ENCODE results near the gene SRCAP. TPM values are rescaled to one million over a fixed set of nuclear protein-coding genes. Genes with fewer than 3 reads are reported as not detected.

The SRCAP gene
- total RNA-seq, 1 experiment from 2014 or later = 58.5 TPM

- TF ChIP-seq, protein P1, sequence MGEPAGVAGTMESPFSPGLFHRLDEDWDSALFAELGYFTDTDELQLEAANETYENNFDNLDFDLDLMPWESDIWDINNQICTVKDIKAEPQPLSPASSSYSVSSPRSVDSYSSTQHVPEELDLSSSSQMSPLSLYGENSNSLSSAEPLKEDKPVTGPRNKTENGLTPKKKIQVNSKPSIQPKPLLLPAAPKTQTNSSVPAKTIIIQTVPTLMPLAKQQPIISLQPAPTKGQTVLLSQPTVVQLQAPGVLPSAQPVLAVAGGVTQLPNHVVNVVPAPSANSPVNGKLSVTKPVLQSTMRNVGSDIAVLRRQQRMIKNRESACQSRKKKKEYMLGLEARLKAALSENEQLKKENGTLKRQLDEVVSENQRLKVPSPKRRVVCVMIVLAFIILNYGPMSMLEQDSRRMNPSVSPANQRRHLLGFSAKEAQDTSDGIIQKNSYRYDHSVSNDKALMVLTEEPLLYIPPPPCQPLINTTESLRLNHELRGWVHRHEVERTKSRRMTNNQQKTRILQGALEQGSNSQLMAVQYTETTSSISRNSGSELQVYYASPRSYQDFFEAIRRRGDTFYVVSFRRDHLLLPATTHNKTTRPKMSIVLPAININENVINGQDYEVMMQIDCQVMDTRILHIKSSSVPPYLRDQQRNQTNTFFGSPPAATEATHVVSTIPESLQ (CRISPR knock-in tag; IDR thresholded peaks at IDR 0.05) = no peak
- TF ChIP-seq JAZF1 (CRISPR knock-in tag; IDR thresholded peaks at IDR 0.05) (no peak), ZNF512 (CRISPR knock-in tag; IDR thresholded peaks at IDR 0.05; ENCODE audit: borderline replicate concordance) (no peak), FOXP4 (CRISPR knock-in tag; IDR thresholded peaks at IDR 0.05) (peak; percentile 67), GTF2I (CRISPR knock-in tag; conservative IDR thresholded peaks at IDR 0.05) (no peak)
These were observed 40.9 kb upstream of the SRCAP start, which contains the start of gene FBRS (continued) for GRCh38 chr16:30657866-30658730.

DNA sequence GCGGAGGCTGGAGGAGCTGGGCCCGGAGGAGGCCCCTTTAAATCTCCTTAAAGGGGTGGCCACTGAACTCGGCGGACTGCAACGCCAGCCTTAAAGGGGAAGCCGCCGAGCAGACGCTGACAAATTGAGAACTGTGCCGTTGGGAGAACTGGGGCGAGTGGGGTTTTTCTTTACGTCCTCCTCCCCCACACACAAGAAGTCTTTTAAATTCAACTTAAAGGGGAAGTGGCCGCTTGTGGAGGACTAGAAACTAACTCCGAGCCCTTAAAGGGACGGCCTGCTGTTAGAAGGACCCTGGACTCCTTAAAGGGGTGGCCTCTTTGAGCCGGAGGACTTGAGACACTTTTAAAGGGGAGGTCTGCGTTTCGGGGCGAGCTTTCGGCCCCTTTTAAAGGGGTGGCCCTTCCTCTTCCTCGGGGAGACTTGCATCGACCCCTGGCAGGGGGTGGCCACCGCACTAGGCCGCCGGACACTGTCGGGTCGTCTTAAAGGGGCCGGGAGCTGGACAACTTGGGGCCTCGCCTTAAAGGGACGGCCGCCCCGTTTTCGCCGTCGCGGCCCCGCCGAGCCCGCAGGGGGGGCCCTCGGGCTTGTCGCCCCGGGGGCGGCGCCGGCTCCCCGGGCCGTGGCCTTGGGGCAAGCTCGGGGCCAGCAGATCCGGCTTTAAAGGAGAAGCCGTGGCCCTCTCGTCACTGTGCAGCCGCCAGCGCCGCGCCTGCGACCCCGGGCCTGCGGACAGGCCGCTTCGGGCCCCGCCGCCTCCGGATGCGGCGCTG lies 40.1 kb upstream of the SRCAP start:
- Mint-ChIP-seq H3K36me3 (peaks cover 21% of the 10 kb centered on the region), H3K27ac (peak overlapping the region; percentile 99), H3K4me1 (peaks cover 9% of the 10 kb centered on the region), H3K27me3 (ENCODE audit: low read depth) (peaks cover 44% of the 10 kb centered on the region), H3K4me3 (peak overlapping the region; percentile 96), H3K9me3 (no peaks in the 10 kb centered on the region)
- DNase-seq (ENCODE audit: low spot score) (peak; percentile 75), ATAC-seq (peak; percentile 3)
- ChIA-PET POLR2A (interaction anchor here (0.5 to 1.5 kb wide), 10 partner anchors 9 to 403 kb away, joined by 3 to 7 read pairs (median 4); partner anchors contain the start of genes PHKG2, PRR14 and SRCAP), CTCF (interaction anchor here (0.6 to 2.3 kb wide), 21 partner anchors 8 to 567 kb away, joined by 3 to 36 read pairs (median 5); partner anchors contain the start of genes DCTPP1, PHKG2, PRR14 and TBX6)
- no peak for TF ChIP-seq ZBTB43 (CRISPR knock-in tag; IDR thresholded peaks at IDR 0.05)
- TF ChIP-seq CREM (CRISPR knock-in tag; IDR thresholded peaks at IDR 0.05) = no peak
- no peak for TF ChIP-seq GRHL2 (CRISPR knock-in tag; IDR thresholded peaks at IDR 0.05; ENCODE audit: insufficient replicate concordance, severe bottlenecking)
- 0 out of 2 replicates have a peak, but pooled peaks have one; percentile 9 for TF ChIP-seq HMGA2 (CRISPR knock-in tag; IDR thresholded peaks at IDR 0.05)
- TF ChIP-seq, protein P2, sequence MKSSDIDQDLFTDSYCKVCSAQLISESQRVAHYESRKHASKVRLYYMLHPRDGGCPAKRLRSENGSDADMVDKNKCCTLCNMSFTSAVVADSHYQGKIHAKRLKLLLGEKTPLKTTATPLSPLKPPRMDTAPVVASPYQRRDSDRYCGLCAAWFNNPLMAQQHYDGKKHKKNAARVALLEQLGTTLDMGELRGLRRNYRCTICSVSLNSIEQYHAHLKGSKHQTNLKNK (CRISPR knock-in tag; IDR thresholded peaks at IDR 0.05) = no peak
- no peak for TF ChIP-seq SP1 (CRISPR knock-in tag; conservative IDR thresholded peaks at IDR 0.05)

All from WTC11 (cell line).